ENCODE results near the gene TM4SF20. TPM values are rescaled to one million over a fixed set of nuclear protein-coding genes. Genes with fewer than 3 reads are reported as not detected.
A peak's percentile ranks its signal among the peaks of the same experiment; 100 is the strongest.
"Not testable (repeated sequence)": the region's sequence is repeated elsewhere in the genome, so short reads cannot be mapped to it uniquely, and the experiment has no call there.

TM4SF20 gene
- total RNA-seq, 1 donor from 2014 or later = not detected

- no peak for DNase-seq (ENCODE audit: low read depth, low spot score)
These were observed 11.7 kb downstream of the TM4SF20 start for GRCh38 chr2:227367427-227367795.

GRCh38 chr2:227366769-227367426 is 12.2 kb downstream of the TM4SF20 start:
- no peak for DNase-seq (ENCODE audit: low read depth, low spot score)

GRCh38 chr2:227365833-227366232 is 13.3 kb downstream of the TM4SF20 start:
- DNase-seq (ENCODE audit: low read depth, low spot score) = no peak

GRCh38 chr2:227364585-227365263 is 14.4 kb downstream of the TM4SF20 start:
- DNase-seq (ENCODE audit: low read depth, low spot score) = not testable (repeated sequence)

- DNase-seq (ENCODE audit: low read depth, low spot score) = no peak
These were observed 15.3 kb downstream of the TM4SF20 start for GRCh38 chr2:227363756-227364155.

GRCh38 chr2:227360351-227360750 is 18.8 kb downstream of the TM4SF20 start:
- DNase-seq (ENCODE audit: low read depth, low spot score) = no peak

GRCh38 chr2:227351639-227352038 is 27.5 kb downstream of the TM4SF20 start:
- DNase-seq (ENCODE audit: low read depth, low spot score) = no peak

- DNase-seq (ENCODE audit: low read depth, low spot score) = no peak
These were observed 29.0 kb downstream of the TM4SF20 start for GRCh38 chr2:227349989-227350612.

GRCh38 chr2:227348324-227348723 is 30.8 kb downstream of the TM4SF20 start:
- DNase-seq (ENCODE audit: low read depth, low spot score) = no peak

GRCh38 chr2:227347117-227347516 is 32.0 kb downstream of the TM4SF20 start:
- DNase-seq (ENCODE audit: low read depth, low spot score) = no peak

- DNase-seq (ENCODE audit: low read depth, low spot score) = no peak
These were observed 34.9 kb downstream of the TM4SF20 start for GRCh38 chr2:227344231-227344630.

- DNase-seq (ENCODE audit: low read depth, low spot score) = no peak
These were observed 37.6 kb downstream of the TM4SF20 start for GRCh38 chr2:227341553-227341952.

GRCh38 chr2:227340106-227340505 is 39.0 kb downstream of the TM4SF20 start:
- DNase-seq (ENCODE audit: low read depth, low spot score) = no peak

GRCh38 chr2:227339098-227339599 is 40.0 kb downstream of the TM4SF20 start:
- no peak for DNase-seq (ENCODE audit: low read depth, low spot score)

GRCh38 chr2:227337442-227337841 is 41.7 kb downstream of the TM4SF20 start:
- no peak for DNase-seq (ENCODE audit: low read depth, low spot score)

- no peak for DNase-seq (ENCODE audit: low read depth, low spot score)
These were observed 43.4 kb downstream of the TM4SF20 start for GRCh38 chr2:227335713-227336112.

GRCh38 chr2:227326783-227327182 is 52.3 kb downstream of the TM4SF20 start:
- DNase-seq (ENCODE audit: low read depth, low spot score) = no peak

GRCh38 chr2:227325839-227326195 is 53.3 kb downstream of the TM4SF20 start:
- DNase-seq (ENCODE audit: low read depth, low spot score) = no peak

- DNase-seq (ENCODE audit: low read depth, low spot score) = peak; percentile 77
These were observed 53.9 kb downstream of the TM4SF20 start, which contains the start of gene MFF for GRCh38 chr2:227324995-227325838. Gene MFF, plus strand, starts transcription at chr2:227325251. Its CDS starts 5,415 bp downstream, at chr2:227330666.

- no peak for DNase-seq (ENCODE audit: low read depth, low spot score)
These were observed 54.5 kb downstream of the TM4SF20 start for GRCh38 chr2:227324642-227324994.

- no peak for DNase-seq (ENCODE audit: low read depth, low spot score)
These were observed 55.3 kb downstream of the TM4SF20 start for GRCh38 chr2:227323818-227324217.
